Stimulated activated naive CD4-positive, alpha-beta T cell treated with Interleukin-2 at 50 U/mL for 16 hours (primary cell): Measurements from ENCODE around the gene USP17L5.
"Not testable (repeated sequence)": the region's sequence is repeated elsewhere in the genome, so short reads cannot be mapped to it uniquely, and the experiment has no call there.

Source experiments
- DNase-seq: peaks from one replicate; lab custom pipeline; 2025; lab: John Stamatoyannopoulos, UW

Gene USP17L5

GRCh38 chr4:9339103-9339502 is at the start of gene USP17L5:
Gene USP17L5 (plus strand): TSS chr4:9339403. CDS start chr4:9339403, 0 bp downstream.
- not testable (repeated sequence) for DNase-seq

GRCh38 chr4:9324191-9324590 is 15.0 kb upstream of the USP17L5 start:
- DNase-seq = not testable (repeated sequence)

- not testable (repeated sequence) for DNase-seq
Observed at GRCh38 chr4:9324865-9325264, 14.3 kb upstream of the USP17L5 start, which contains the start of gene USP17L24. Gene USP17L24 (plus strand): TSS chr4:9325165. CDS start chr4:9325165, 0 bp downstream.

- not testable (repeated sequence) for DNase-seq
Observed at GRCh38 chr4:9329611-9330010, 9.6 kb upstream of the USP17L5 start, which contains the start of gene USP17L25. Gene USP17L25 (plus strand): TSS chr4:9329911. CDS start chr4:9329911, 0 bp downstream.

- DNase-seq = not testable (repeated sequence)
Observed at GRCh38 chr4:9334358-9334757, 4.8 kb upstream of the USP17L5 start, which contains the start of gene USP17L26. Gene USP17L26 (plus strand): TSS chr4:9334658. CDS start chr4:9334658, 0 bp downstream.

- not testable (repeated sequence) for DNase-seq
Observed at GRCh38 chr4:9343848-9344247, 4.6 kb downstream of the USP17L5 start, which contains the start of gene USP17L27. Gene USP17L27 (plus strand): TSS chr4:9344148. CDS start chr4:9344148, 0 bp downstream.

- not testable (repeated sequence) for DNase-seq
Observed at GRCh38 chr4:9348593-9348992, 9.4 kb downstream of the USP17L5 start, which contains the start of gene USP17L28. Gene USP17L28 (plus strand): TSS chr4:9348893. CDS start chr4:9348893, 0 bp downstream.

GRCh38 chr4:9350866-9351265 is 11.7 kb downstream of the USP17L5 start:
- DNase-seq = not testable (repeated sequence)

- not testable (repeated sequence) for DNase-seq
Observed at GRCh38 chr4:9353338-9353737, 14.1 kb downstream of the USP17L5 start, which contains the start of gene USP17L29. Gene USP17L29 (plus strand): TSS chr4:9353638. CDS start chr4:9353638, 0 bp downstream.

- DNase-seq = not testable (repeated sequence)
Observed at GRCh38 chr4:9362829-9363228, 23.6 kb downstream of the USP17L5 start, which contains the start of gene USP17L30. Gene USP17L30 (plus strand): TSS chr4:9363129. CDS start chr4:9363129, 0 bp downstream.

- not testable (repeated sequence) for DNase-seq
Observed at GRCh38 chr4:9379881-9380280, 40.7 kb downstream of the USP17L5 start.

GRCh38 chr4:9381012-9381534 is 41.9 kb downstream of the USP17L5 start:
- peak; percentile 52 for DNase-seq

- DNase-seq = no peak
Observed at GRCh38 chr4:9384126-9384525, 44.9 kb downstream of the USP17L5 start.

- not testable (repeated sequence) for DNase-seq
Observed at GRCh38 chr4:9389001-9389400, 49.8 kb downstream of the USP17L5 start.
